ENCODE results near the gene ELN. TPM values are rescaled to one million over a fixed set of nuclear protein-coding genes. Genes with fewer than 3 reads are reported as not detected.

The ELN gene
- total RNA-seq, 1 donor from 2014 or later = 83.3 TPM

DNA sequence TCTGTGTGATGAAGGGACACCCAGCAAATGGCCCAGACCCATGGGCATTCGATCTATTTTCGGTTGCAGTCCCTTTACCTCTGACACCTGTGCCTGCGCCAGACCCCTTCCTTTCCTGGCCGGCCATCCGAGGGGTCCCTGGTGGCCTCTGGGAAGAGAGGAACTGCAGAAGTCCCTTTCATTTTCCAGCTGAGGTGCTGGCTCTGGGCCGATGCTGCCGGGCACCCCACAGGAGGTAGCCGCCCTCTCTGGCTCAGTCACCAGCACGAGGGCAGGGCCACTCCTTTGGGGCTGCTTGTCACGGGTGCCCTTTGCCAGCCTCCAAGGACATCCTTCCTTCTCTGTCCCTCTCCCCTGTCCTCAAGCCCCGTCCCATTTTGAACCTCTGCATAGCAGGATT, 4.2 kb upstream of the ELN start:
- Histone ChIP-seq H3K27ac (no peak overlapping the region), H3K4me1 (peaks cover 40% of the 10 kb centered on the region), H3K9me3 (no peaks in the 10 kb centered on the region)

DNA sequence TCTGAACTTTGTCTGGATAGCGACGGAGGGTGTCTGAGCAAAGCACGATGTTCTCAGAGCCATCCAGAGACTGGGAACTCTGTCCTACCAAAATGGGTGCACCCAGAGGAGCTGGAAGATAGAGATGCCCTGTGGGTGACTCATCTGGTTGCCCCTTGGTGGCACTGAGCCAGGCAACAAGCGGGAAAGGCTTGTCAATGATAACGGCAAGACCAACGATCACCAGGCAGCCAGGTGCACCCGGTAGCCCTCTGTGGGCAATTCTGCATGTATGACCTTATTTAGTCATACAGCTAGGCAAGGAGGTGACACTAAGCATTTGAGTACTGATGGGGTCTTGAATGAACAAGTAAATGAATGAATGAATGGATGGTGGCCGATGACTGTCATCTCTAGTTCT, 2.8 kb upstream of the ELN start:
- no peaks in the 10 kb centered on the region for H3K36me3 ChIP-seq
- peaks cover 47% of the 10 kb centered on the region for H3K4me1 ChIP-seq
- H3K9me3 ChIP-seq = no peaks in the 10 kb centered on the region
- no peak overlapping the region for H3K4me3 ChIP-seq
- ATAC-seq (no peak), DNase-seq (no peak)
- intact Hi-C loops (cut with DNase I) = no loop called here
- TF ChIP-seq, protein P1, sequence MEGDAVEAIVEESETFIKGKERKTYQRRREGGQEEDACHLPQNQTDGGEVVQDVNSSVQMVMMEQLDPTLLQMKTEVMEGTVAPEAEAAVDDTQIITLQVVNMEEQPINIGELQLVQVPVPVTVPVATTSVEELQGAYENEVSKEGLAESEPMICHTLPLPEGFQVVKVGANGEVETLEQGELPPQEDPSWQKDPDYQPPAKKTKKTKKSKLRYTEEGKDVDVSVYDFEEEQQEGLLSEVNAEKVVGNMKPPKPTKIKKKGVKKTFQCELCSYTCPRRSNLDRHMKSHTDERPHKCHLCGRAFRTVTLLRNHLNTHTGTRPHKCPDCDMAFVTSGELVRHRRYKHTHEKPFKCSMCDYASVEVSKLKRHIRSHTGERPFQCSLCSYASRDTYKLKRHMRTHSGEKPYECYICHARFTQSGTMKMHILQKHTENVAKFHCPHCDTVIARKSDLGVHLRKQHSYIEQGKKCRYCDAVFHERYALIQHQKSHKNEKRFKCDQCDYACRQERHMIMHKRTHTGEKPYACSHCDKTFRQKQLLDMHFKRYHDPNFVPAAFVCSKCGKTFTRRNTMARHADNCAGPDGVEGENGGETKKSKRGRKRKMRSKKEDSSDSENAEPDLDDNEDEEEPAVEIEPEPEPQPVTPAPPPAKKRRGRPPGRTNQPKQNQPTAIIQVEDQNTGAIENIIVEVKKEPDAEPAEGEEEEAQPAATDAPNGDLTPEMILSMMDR (IDR thresholded peaks at IDR 0.05) = no peak
- H3K27me3 ChIP-seq (ENCODE audit: low read depth) = peaks cover 27% of the 10 kb centered on the region
- H3K27ac ChIP-seq = no peak overlapping the region

More for the DNA sequence above, 4.2 kb upstream of the ELN start:
- DNase-seq (no peak), ATAC-seq (no peak)
- TF ChIP-seq, protein P1 (IDR thresholded peaks at IDR 0.05) = no peak
- peaks cover 21% of the 10 kb centered on the region for H3K27me3 ChIP-seq (ENCODE audit: low read depth)
- no peaks in the 10 kb centered on the region for H3K36me3 ChIP-seq
- H3K4me3 ChIP-seq = no peak overlapping the region
- intact Hi-C loops (cut with DNase I) = no loop called here

DNA sequence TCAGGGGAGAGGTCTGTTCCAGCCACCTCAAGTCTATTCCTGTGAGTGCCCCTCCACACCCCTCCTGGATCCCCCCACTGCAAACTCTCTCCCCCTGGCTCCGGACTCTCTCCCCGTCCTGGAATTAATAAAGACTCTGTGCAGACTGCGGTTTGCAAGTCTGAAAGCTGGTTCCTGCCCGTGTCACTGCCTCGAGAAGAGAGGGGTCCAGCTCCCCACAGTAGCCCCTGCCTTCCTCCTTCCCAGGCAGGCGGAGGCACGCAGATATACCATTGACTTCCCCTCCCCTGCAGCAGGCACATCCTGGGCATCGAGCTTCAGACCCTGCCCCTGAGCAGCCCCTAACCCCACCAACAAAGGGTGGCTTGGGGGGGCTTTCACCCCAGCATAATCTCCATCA, 2.2 kb upstream of the ELN start:
- peaks cover 50% of the 10 kb centered on the region for H3K4me1 ChIP-seq
- intact Hi-C loops (cut with DNase I) = no loop called here
- DNase-seq (no peak), ATAC-seq (no peak)
- H3K27me3 ChIP-seq (ENCODE audit: low read depth) = peaks cover 33% of the 10 kb centered on the region
- TF ChIP-seq, protein P1 (IDR thresholded peaks at IDR 0.05) = no peak
- H3K36me3 ChIP-seq = no peaks in the 10 kb centered on the region
- no peak overlapping the region for H3K4me3 ChIP-seq
- H3K9me3 ChIP-seq = no peaks in the 10 kb centered on the region
- no peak overlapping the region for H3K27ac ChIP-seq

DNA sequence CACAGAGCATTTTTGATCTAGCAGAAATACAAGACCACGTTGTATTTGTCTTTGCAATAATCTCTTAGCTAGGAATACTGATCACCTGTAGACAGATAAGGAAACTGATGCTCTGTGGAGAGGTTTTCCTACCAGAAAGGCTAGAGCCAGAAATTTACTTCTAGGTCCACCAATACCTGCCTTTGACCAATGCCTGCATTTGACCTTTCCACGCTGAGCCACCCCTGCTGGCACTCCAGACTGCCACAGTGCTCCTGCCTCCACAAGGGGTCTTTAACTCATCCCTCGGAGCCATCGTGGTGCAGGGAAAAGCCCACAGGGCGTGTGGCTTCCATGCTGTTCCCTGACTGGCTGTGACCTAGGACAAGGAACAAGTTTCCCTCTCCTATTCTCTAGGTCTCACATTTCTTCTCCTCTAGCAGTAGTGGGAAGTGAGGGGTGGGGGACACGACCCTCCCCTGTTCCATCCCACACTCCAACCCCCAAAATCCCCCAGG, 1.5 kb upstream of the ELN start:
- no peak for ATAC-seq
- Histone ChIP-seq H3K4me3 (peak overlapping the region; percentile 4), H3K27me3 (ENCODE audit: low read depth) (peaks cover 35% of the 10 kb centered on the region), H3K9me3 (no peaks in the 10 kb centered on the region), H3K27ac (peak overlapping the region; percentile 79), H3K4me1 (peaks cover 57% of the 10 kb centered on the region), H3K36me3 (no peaks in the 10 kb centered on the region)
- TF ChIP-seq, protein P1 (IDR thresholded peaks at IDR 0.05) = no peak
- no peak for DNase-seq
- intact Hi-C loops (cut with DNase I) = no loop called here

DNA sequence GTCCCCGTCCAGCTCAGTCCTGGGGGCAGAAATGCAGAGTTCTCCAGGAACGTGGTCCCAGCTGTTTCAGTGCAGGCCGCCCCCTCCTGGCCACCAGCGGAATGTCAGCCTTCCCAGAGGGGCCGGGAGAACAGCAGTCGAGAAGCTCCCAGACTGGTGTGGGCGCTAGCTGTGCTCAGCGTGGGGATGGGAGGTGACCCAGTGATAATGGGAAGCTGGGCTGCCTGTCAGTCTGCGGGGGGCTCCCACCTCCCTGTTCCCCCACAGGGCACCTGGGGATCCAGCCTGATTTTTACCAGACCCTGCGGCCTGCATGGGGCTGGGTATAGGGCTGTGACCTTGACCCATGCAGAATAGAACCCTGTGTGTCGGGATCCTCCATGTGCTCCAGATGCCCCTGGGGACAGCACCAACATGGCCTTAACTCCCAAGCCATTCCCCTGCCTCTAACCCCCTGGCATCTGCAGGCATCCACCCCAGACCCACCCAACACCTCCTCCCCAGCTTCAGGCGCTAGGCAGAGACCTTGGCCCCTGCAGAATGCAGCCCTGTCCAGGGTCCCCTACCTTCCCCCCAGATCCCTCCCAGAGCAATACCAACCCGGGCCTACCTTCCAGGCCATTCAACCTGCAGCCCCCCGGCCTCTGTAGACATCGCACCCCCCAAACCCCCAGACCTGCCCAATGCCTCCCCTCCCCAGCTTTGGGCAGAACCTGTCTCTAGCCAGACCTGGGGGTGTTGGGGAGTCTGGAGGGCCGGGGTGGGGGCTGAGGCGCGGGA, 880 bp upstream of the ELN start:
- TF ChIP-seq, protein P1 (IDR thresholded peaks at IDR 0.05) = peak; percentile 97
- Histone ChIP-seq H3K36me3 (no peaks in the 10 kb centered on the region), H3K4me1 (peaks cover 59% of the 10 kb centered on the region), H3K4me3 (peak overlapping the region; percentile 60), H3K9me3 (no peaks in the 10 kb centered on the region), H3K27ac (peak overlapping the region; percentile 79), H3K27me3 (ENCODE audit: low read depth) (peaks cover 29% of the 10 kb centered on the region)
- peak; percentile 80 for DNase-seq
- intact Hi-C loops (cut with DNase I) = no loop called here
- peak; percentile 76 to 79 for ATAC-seq
